Upper lobe of left lung (tissue), 6 donors: ENCODE data around the gene ADNP. TPM values are rescaled to one million over a fixed set of nuclear protein-coding genes. Genes with fewer than 3 reads are reported as not detected.

ENCODE experiments used
- ATAC-seq, 2 donors: fragments of 200-7000 bp; cut with Tn5 transposase; one replicate each; pipeline ENCODE4 v1.9.1; 2022; ENCODE audit warnings: mild to moderate bottlenecking in 2 of 2, moderate library complexity in 2 of 2; ENCODE audit not compliant: low FRiP score in 2 of 2
- DNase-seq, 2 donors: peaks; one replicate each; pipeline ENCODE4 v3.0.0-alpha.2; 2019 to 2020
- H3K27ac ChIP-seq, 4 donors: fragments of 200-600 bp; sonication (generic); one replicate each; pipeline ENCODE4 v1.5.1; 2016 to 2019
- H3K27me3 ChIP-seq, 4 donors: fragments of 200-600 bp; sonication (generic); one replicate each; pipeline ENCODE4 v1.5.1; 2017 to 2019
- H3K36me3 ChIP-seq, 4 donors: fragments of 200-600 bp; sonication (generic); one replicate each; pipeline ENCODE4 v1.5.1; 2016 to 2019
- H3K4me1 ChIP-seq, 4 donors: fragments of 200-600 bp; sonication (generic); one replicate each; pipeline ENCODE4 v1.5.1; 2018 to 2019
- H3K4me3 ChIP-seq, 4 donors: fragments of 200-600 bp; sonication (generic); one replicate each; pipeline ENCODE4 v1.5.1; 2017 to 2019; ENCODE audit warnings: mild to moderate bottlenecking in 2 of 4, moderate library complexity in 1 of 4
- H3K9me3 ChIP-seq, 4 donors: fragments of 200-600 bp; sonication (generic); one replicate each; pipeline ENCODE4 v1.5.1; 2018 to 2019
- CTCF ChIP-seq, 6 experiments: fragments of 450-650 bp in 4 of 6; fragments of 200-600 bp in 2 of 6; sonication (generic) in 2 of 6; IDR thresholded peaks; one replicate each; pipeline ENCODE4 v1.5.1; 2016 to 2019; ENCODE audit warnings: antibody characterized with exemption in 6 of 6
- EP300 ChIP-seq, 4 donors: sonication (generic); formaldehyde crosslinking; IDR thresholded peaks; one replicate each; pipeline ENCODE4 v1.5.1; 2017; ENCODE audit warnings: antibody characterized with exemption in 4 of 4, control low read depth in 2 of 4
- POLR2A ChIP-seq, 4 donors: fragments of 450-650 bp; IDR thresholded peaks; one replicate each; pipeline ENCODE4 v1.5.1; 2016 to 2017; ENCODE audit warnings: antibody characterized with exemption in 4 of 4, mild to moderate bottlenecking in 2 of 4
- POLR2AphosphoS5 ChIP-seq, 2 donors: sonication (generic); formaldehyde crosslinking; IDR thresholded peaks; one replicate each; pipeline ENCODE4 v1.5.1; 2017; ENCODE audit warnings: antibody characterized with exemption in 2 of 2
- WGBS, 2 donors: methylation state at CpG; one replicate each; pipeline ENCODE4 v1.1.5; 2017 to 2018; 5-methylcytosine and 5-hydroxymethylcytosine counted together
- total RNA-seq, 6 donors: library from RNA; depleted of rRNA in 4 of 6; stranded (reverse); fragments of >200 nt in 4 of 6; gene quantifications; one replicate each; pipeline versions ENCODE4 v1.1.0 to v1.2.1, GENCODE V29; 2016 to 2021
- donor health status: DM: no; HTN: no; CAD: no; lungs with moderate emphysema.
- donor health status: DM: no; HTN: yes; CAD: no; lungs with severe emphysema.

The ADNP gene
- total RNA-seq, 6 donors from 2014 or later: 27.3 to 72.6 (median 45.0) TPM

- Histone ChIP-seq H3K36me3 (peaks cover 17 to 62% (median 35%) of the 10 kb centered on the region in 4 donors), H3K27ac (no peak overlapping the region), H3K4me1 (peaks cover 16 to 30% (median 24%) of the 10 kb centered on the region in 4 donors), H3K9me3 (no peaks in the 10 kb centered on the region), H3K4me3 (no peak overlapping the region), H3K27me3 (no peaks in the 10 kb centered on the region)
- DNase-seq (no peak), ATAC-seq (no peak)
- TF ChIP-seq EP300 (IDR thresholded peaks at IDR 0.05) (no peak), CTCF (IDR thresholded peaks at IDR 0.05) (no peak), POLR2A (IDR thresholded peaks at IDR 0.05) (no peak), POLR2AphosphoS5 (IDR thresholded peaks at IDR 0.05) (no peak)
These were observed 22.6 kb upstream of the ADNP start for GRCh38 chr20:50953821-50954220.

- WGBS, 2 donors: 94 to 96% methylated on average over 2 of the region's 2 CpGs
- DNase-seq (no peak), ATAC-seq (no peak)
- no peak overlapping the region for H3K27ac ChIP-seq
- H3K9me3 ChIP-seq: no peaks in the 10 kb centered on the region
- H3K36me3 ChIP-seq: peaks cover 17 to 68% (median 40%) of the 10 kb centered on the region in 4 donors
- no peak for TF ChIP-seq CTCF (IDR thresholded peaks at IDR 0.05)
- TF ChIP-seq POLR2A (IDR thresholded peaks at IDR 0.05): no peak
- no peak for TF ChIP-seq EP300 (IDR thresholded peaks at IDR 0.05)
- TF ChIP-seq POLR2AphosphoS5 (IDR thresholded peaks at IDR 0.05): no peak
- peaks cover 16 to 30% (median 24%) of the 10 kb centered on the region in 4 donors for H3K4me1 ChIP-seq
- no peaks in the 10 kb centered on the region for H3K27me3 ChIP-seq
- H3K4me3 ChIP-seq: no peak overlapping the region
These were observed 22.0 kb upstream of the ADNP start for GRCh38 chr20:50953196-50953595.

GRCh38 chr20:50948132-50948785 is 17.0 kb upstream of the ADNP start:
- Histone ChIP-seq H3K27ac (no peak overlapping the region), H3K27me3 (no peaks in the 10 kb centered on the region), H3K4me1 (no peaks in the 10 kb centered on the region), H3K4me3 (no peak overlapping the region), H3K9me3 (no peaks in the 10 kb centered on the region), H3K36me3 (peaks cover 38 to 98% (median 75%) of the 10 kb centered on the region in 4 donors)
- WGBS, 2 donors: 88 to 89% methylated on average over 4 of the region's 4 CpGs
- no peak for ATAC-seq
- DNase-seq: no peak
- TF ChIP-seq CTCF (IDR thresholded peaks at IDR 0.05) (no peak), POLR2AphosphoS5 (IDR thresholded peaks at IDR 0.05) (no peak), EP300 (IDR thresholded peaks at IDR 0.05) (no peak), POLR2A (IDR thresholded peaks at IDR 0.05) (no peak)

GRCh38 chr20:50943069-50943468 is 11.8 kb upstream of the ADNP start:
- DNase-seq: no peak
- no peak for ATAC-seq
- Histone ChIP-seq H3K27ac (no peak overlapping the region), H3K36me3 (peaks cover 38 to 99% (median 85%) of the 10 kb centered on the region in 4 donors), H3K4me3 (no peak overlapping the region), H3K9me3 (no peaks in the 10 kb centered on the region), H3K4me1 (no peaks in the 10 kb centered on the region), H3K27me3 (no peaks in the 10 kb centered on the region)
- TF ChIP-seq POLR2A (IDR thresholded peaks at IDR 0.05) (no peak), CTCF (IDR thresholded peaks at IDR 0.05) (no peak), POLR2AphosphoS5 (IDR thresholded peaks at IDR 0.05) (no peak), EP300 (IDR thresholded peaks at IDR 0.05) (no peak)
- WGBS, 2 donors: 98 to 99% methylated on average over 7 of the region's 7 CpGs

GRCh38 chr20:50933589-50933988 is 2.4 kb upstream of the ADNP start:
- Histone ChIP-seq H3K4me1 (peaks cover 12 to 23% (median 18%) of the 10 kb centered on the region in 4 donors), H3K4me3 (no peak overlapping the region), H3K27ac (no peak overlapping the region), H3K36me3 (peaks cover 12 to 48% (median 28%) of the 10 kb centered on the region in 4 donors), H3K9me3 (no peaks in the 10 kb centered on the region), H3K27me3 (no peaks in the 10 kb centered on the region)
- ATAC-seq: no peak
- TF ChIP-seq POLR2A (IDR thresholded peaks at IDR 0.05) (no peak), EP300 (IDR thresholded peaks at IDR 0.05) (no peak), POLR2AphosphoS5 (IDR thresholded peaks at IDR 0.05) (no peak), CTCF (IDR thresholded peaks at IDR 0.05) (no peak)
- 95 to 96% methylated on average over 1 of the region's 1 CpG for WGBS, 2 donors
- no peak for DNase-seq
